Stimulated activated CD4-positive, alpha-beta T cell treated with anti-CD3 and anti-CD28 coated beads, Interleukin-4, amount 100 ng/mL, for 4 hours (primary cell): ENCODE results near the gene DUSP9.

Experiments
- DNase-seq, 2 experiments: peaks; one replicate each; pipeline ENCODE4 v3.0.0-alpha.2; 2020

DUSP9 gene

DNA sequence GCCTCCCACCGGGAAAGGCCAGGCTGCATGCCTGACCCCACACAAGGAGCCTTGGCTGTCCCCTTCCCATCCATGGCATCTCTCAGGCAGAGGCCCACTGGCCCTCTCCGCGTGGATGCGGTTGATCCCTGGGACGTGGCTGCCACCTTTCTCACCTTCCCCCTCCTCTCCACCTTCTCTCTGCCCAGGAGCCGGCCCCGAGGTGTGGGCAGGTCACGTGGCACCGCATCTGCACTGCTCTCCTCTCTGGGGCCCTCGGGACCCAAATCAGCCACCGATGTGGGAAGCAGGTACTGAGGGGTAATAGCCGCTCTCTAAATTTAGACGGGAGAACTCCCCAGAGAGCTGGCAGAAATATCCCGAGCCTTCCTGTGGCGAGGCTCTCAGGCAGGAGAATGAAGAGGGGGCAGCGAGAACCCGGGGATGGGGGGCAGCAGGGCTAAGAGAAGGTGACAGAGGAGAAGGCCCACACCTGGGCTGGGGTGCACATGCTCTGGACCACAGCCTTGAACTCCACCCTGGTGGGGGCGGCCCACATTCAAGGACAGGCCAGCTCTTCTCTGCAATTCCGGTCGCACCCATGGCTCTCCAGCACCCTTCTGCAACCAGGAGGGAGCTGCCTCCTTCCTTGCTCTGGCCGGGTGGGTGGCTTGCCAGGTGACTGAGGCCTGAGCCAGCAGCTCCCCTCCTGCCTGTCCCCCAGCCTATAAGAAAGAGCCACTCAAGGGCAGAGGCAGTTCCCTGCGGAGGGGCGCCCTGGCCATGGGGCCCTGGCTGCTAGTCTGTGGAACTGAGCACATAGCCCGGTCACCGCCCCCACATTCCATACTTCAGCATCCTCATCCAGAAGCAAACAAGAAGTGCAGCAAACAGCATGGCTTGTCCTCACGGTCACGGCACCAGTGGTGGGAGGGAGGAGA is 9.6 kb upstream of the DUSP9 start:
- no peak for DNase-seq

- DNase-seq: no peak
These were observed 9.0 kb upstream of the DUSP9 start for GRCh38 chrX:153638041-153638371.

GRCh38 chrX:153638436-153639176 is 8.4 kb upstream of the DUSP9 start:
- DNase-seq: no peak

- DNase-seq: no peak
These were observed 7.6 kb upstream of the DUSP9 start for GRCh38 chrX:153639177-153640044.

- DNase-seq: no peak
These were observed 6.8 kb upstream of the DUSP9 start for GRCh38 chrX:153640045-153640686.

GRCh38 chrX:153640736-153641575 is 6.0 kb upstream of the DUSP9 start:
- no peak for DNase-seq

GRCh38 chrX:153641627-153642026 is 5.4 kb upstream of the DUSP9 start:
- no peak for DNase-seq

DNA sequence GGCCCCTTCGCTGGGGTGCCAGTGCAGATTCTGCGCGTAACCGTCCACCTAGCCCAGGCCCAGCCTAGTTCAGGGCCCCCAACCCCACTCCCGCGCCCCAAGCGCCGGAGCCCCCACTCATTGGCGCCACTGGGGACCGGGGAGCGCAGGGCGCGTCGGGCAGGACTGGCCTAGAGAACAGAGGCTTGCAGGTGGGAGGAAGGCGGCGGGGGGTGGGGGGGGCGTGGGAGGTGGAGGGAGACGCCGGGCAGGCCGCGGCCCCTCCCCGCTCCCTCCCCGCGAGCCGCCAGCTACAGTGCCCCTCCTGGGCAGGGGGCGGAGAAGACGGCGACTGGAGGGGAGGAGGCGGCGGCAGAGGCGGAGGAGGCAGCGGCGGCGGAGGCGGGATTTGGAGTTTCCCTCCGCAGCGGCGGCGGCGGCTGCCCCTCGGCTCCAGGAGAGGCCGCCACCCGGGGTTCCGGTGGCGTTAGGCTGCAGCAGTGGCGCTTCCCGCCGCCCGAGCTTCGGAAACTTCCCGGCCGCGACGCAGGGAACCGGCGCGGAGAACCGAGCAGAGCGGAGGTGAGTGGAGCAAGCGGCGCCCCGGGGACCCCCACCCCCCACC is 4.8 kb upstream of the DUSP9 start:
- peak in 1 of 2 experiments; percentile 18 for DNase-seq

GRCh38 chrX:153642655-153643430 is 4.2 kb upstream of the DUSP9 start:
- no peak for DNase-seq

- DNase-seq: peak in 1 of 2 experiments; percentile 29
These were observed 3.3 kb upstream of the DUSP9 start for GRCh38 chrX:153643431-153644351.

- DNase-seq: no peak
These were observed 2.5 kb upstream of the DUSP9 start for GRCh38 chrX:153644356-153645125.

DNA sequence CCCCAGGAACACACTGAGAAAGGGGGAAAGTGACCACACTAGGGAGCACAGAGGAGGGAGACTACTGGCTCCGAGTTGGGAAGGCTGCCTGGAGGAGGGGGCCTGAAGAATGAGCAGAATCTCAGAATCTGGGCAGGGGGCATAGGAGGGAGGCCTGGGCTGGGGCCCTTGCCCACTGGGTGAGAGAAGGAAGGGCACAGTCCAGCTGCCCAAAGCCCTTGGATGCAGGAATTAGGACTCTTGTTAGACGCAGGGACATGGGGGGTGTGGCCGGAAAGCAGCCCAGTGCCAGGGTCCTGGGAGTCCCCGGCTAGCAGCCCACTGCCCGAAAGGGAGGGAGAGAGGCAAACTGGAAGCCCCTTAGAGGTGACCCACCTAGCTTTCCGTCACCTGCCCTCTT is 1.9 kb upstream of the DUSP9 start:
- DNase-seq: no peak

GRCh38 chrX:153645921-153646488 is 998 bp upstream of the DUSP9 start:
- DNase-seq: no peak

DNA sequence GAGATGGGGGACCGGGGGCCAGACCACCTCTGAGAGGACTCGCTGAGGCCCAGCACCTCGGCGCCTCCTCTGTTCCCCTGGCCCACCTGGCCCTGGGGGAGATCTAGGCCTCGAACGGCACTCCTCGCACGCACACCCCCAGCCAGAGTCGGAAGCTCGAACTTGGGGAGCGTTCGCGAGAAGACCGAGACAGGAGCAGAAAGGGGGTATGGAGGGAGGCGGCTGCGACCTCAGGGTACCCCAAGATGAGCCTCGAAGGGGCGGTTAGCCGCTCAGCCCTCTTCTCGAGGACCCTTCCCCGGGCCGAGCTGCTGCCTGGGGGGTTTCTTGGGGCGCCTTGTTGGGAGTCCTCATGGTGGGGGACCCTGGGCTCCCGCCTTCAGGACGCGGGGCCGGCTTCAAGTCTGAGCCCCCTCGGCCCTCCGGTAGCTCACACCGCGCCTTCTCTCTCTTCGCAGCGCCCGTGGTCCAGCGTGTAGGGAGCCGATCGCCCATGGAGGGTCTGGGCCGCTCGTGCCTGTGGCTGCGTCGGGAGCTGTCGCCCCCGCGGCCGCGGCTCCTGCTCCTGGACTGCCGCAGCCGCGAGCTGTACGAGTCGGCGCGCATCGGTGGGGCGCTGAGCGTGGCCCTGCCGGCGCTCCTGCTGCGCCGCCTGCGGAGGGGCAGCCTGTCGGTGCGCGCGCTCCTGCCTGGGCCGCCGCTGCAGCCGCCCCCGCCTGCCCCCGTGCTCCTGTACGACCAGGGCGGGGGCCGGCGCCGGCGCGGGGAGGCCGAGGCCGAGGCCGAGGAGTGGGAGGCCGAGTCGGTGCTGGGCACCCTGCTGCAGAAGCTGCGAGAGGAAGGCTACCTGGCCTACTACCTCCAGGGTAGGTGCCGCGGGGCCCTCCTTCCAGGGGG is 706 bp downstream of the DUSP9 start:
- no peak for DNase-seq

- DNase-seq: no peak
These were observed 1.6 kb downstream of the DUSP9 start for GRCh38 chrX:153648358-153649177.
